HepG2 (cell line): ENCODE measurements around the gene FAM234A. TPM values are rescaled to one million over a fixed set of nuclear protein-coding genes. Genes with fewer than 3 reads are reported as not detected.
A peak's percentile ranks its signal among the peaks of the same experiment; 100 is the strongest.

Source experiments
- CTCF ChIP-seq: sonication (generic); formaldehyde crosslinking; IDR thresholded peaks from 2 replicates; pipeline ENCODE4 v1.5.0; 2020; ENCODE audit warnings: mild to moderate bottlenecking, missing genetic modification reagents, moderate library complexity
- GMEB1 ChIP-seq: sonication (generic); formaldehyde crosslinking; IDR thresholded peaks from 2 replicates; pipeline ENCODE4 v1.5.1; 2020; ENCODE audit warnings: missing genetic modification reagents, mild to moderate bottlenecking, borderline replicate concordance
- HHEX ChIP-seq: IDR thresholded peaks from 2 replicates; pipeline ENCODE4 v1.6.1; 2016; ENCODE audit warnings: control low read depth
- KMT2A ChIP-seq: sonication (generic); formaldehyde crosslinking; IDR thresholded peaks from 2 replicates; pipeline ENCODE4 v1.4.0; 2020; ENCODE audit warnings: missing genetic modification reagents
- MTA1 ChIP-seq: sonication (generic); formaldehyde crosslinking; IDR thresholded peaks from 2 replicates; pipeline ENCODE4 v1.4.0; 2020; ENCODE audit warnings: missing genetic modification reagents, mild to moderate bottlenecking, borderline replicate concordance
- MYPOP ChIP-seq: sonication (generic); formaldehyde crosslinking; IDR thresholded peaks from 2 replicates; pipeline ENCODE4 v1.8.1; 2023; ENCODE audit warnings: mild to moderate bottlenecking, moderate library complexity, missing genetic modification reagents
- NRL ChIP-seq: sonication (generic); formaldehyde crosslinking; IDR thresholded peaks from 2 replicates; pipeline ENCODE4 v1.5.0; 2020; ENCODE audit warnings: missing genetic modification reagents, mild to moderate bottlenecking, moderate library complexity, borderline replicate concordance
- TCF7 ChIP-seq: sonication (generic); IDR thresholded peaks from 2 replicates; pipeline ENCODE4 v1.6.1; 2016; ENCODE audit warnings: antibody characterized with exemption, low read depth
- ZEB1 ChIP-seq: IDR thresholded peaks from 2 replicates; pipeline ENCODE4 v1.6.1; 2012; ENCODE audit warnings: mild to moderate bottlenecking, low read depth, inconsistent platforms; ENCODE audit not compliant: insufficient replicate concordance
- ZNF18 ChIP-seq: sonication (generic); formaldehyde crosslinking; IDR thresholded peaks from 2 replicates; pipeline ENCODE4 v1.8.0; 2022; ENCODE audit warnings: mild to moderate bottlenecking, missing genetic modification reagents; ENCODE audit not compliant: insufficient replicate concordance
- ZNF281 ChIP-seq: sonication (generic); formaldehyde crosslinking; IDR thresholded peaks from 2 replicates; pipeline ENCODE4 v1.4.0; 2020; ENCODE audit warnings: missing genetic modification reagents, borderline replicate concordance
- ZNF343 ChIP-seq: sonication (generic); formaldehyde crosslinking; IDR thresholded peaks from 2 replicates; pipeline ENCODE4 v1.4.0; 2020; ENCODE audit warnings: mild to moderate bottlenecking, missing genetic modification reagents
- ZNF563 ChIP-seq: sonication (generic); formaldehyde crosslinking; IDR thresholded peaks from 2 replicates; pipeline ENCODE4 v1.8.0; 2022; ENCODE audit warnings: mild to moderate bottlenecking, moderate library complexity, missing genetic modification reagents
- ZNF704 ChIP-seq: sonication (generic); formaldehyde crosslinking; IDR thresholded peaks from 2 replicates; pipeline ENCODE4 v1.8.1; 2023; ENCODE audit warnings: mild to moderate bottlenecking, inconsistent platforms, moderate library complexity, missing genetic modification reagents, borderline replicate concordance
- ZNF768 ChIP-seq: sonication (generic); formaldehyde crosslinking; IDR thresholded peaks from 2 replicates; pipeline ENCODE4 v1.4.0; 2020; ENCODE audit warnings: missing genetic modification reagents
- ZNF772 ChIP-seq: sonication (generic); formaldehyde crosslinking; IDR thresholded peaks from 2 replicates; pipeline ENCODE4 v1.5.0; 2020; ENCODE audit warnings: mild to moderate bottlenecking, missing genetic modification reagents
- ZZZ3 ChIP-seq: sonication (generic); formaldehyde crosslinking; IDR thresholded peaks from 2 replicates; pipeline ENCODE4 v1.4.0; 2020; ENCODE audit warnings: missing genetic modification reagents, mild to moderate bottlenecking, borderline replicate concordance
- polyA plus RNA-seq, 8 experiments: library from polyadenylated mRNA; depleted of rRNA in 3 of 8; stranded (reverse) in 7 of 8; unstranded in 1 of 8; fragments of >200 nt; fragmentation: Illumina TruSeq in 4 of 8; extraction: Trizol in 4 of 8; gene quantifications; 2 replicates each; pipeline versions ENCODE4 v1.2.1 to v1.2.3, GENCODE V29; 2011 to 2016; ENCODE audit warnings: low read depth in 4 of 8, missing spikeins in 1 of 8, mixed read lengths in 1 of 8; ENCODE audit not compliant: insufficient read depth in 1 of 8
- total RNA-seq, 5 experiments: library from RNA; depleted of rRNA; stranded (reverse); fragments of >200 nt; fragmentation: Illumina TruSeq; extraction: Trizol; gene quantifications; 2 replicates each; pipeline ENCODE4 v1.2.3, GENCODE V29; 2016; ENCODE audit warnings: low read depth in 1 of 5

The FAM234A gene
- total and polyA plus RNA-seq, 2 of the 13 experiments (the other 11 are each of a cell fraction or from before 2014, with no cell fraction given): 29.2 to 34.4 TPM

- TF ChIP-seq ZNF18 (CRISPR knock-in tag) (no peak), ZNF768 (CRISPR knock-in tag) (no peak), TCF7 (no peak), ZNF343 (CRISPR knock-in tag) (no peak), ZNF281 (CRISPR knock-in tag) (no peak), HHEX (no peak), ZEB1 (no peak), ZNF563 (peak; percentile 83; the same call in 1 of the 2 replicates), MYPOP (CRISPR knock-in tag) (peak; percentile 55; the same call in 1 of the 2 replicates), NRL (CRISPR knock-in tag) (peak; percentile 28; the same call in 1 of the 2 replicates), ZNF772 (no peak), MTA1 (CRISPR knock-in tag) (peak; percentile 59; the same call in 1 of the 2 replicates), CTCF (CRISPR knock-in tag) (peak; percentile 55), ZNF704 (0 out of 2 replicates have a peak, but pooled peaks have one; percentile 55), ZZZ3 (no peak), GMEB1 (CRISPR knock-in tag) (no peak), KMT2A (CRISPR knock-in tag) (peak; percentile 26; the same call in 1 of the 2 replicates)
These were observed at the start of gene FAM234A (continued) for GRCh38 chr16:234468-235305.
